Calu3 (cell line): ENCODE measurements around the gene KSR2. TPM values are rescaled to one million over a fixed set of nuclear protein-coding genes. Genes with fewer than 3 reads are reported as not detected.
"Not testable (repeated sequence)": the region's sequence is repeated elsewhere in the genome, so short reads cannot be mapped to it uniquely, and the experiment has no call there.

ENCODE experiments used
- BruUV-seq: library from RNA; stranded (reverse); fragments of 400-500 nt; replicated peaks from 2 replicates; lab custom pipeline; 2021; lab: Mats Ljungman, UMichigan
- CTCF ChIA-PET: fragments of 300-600 bp; sonication (Branson Sonifier 250); formaldehyde crosslinking; loops from one replicate; lab custom pipeline; 2022; ENCODE audit warnings: antibody characterized with exemption; lab: Charles Lee
- DNase-seq: peaks from one replicate; pipeline ENCODE4 v3.0.0; 2022
- H3K27ac Mint-ChIP-seq: one replicate; pipeline ENCODE4 v1.8.0; 2022; ENCODE audit warnings: mixed read lengths; ENCODE audit not compliant: unreplicated experiment
- H3K27me3 Mint-ChIP-seq: one replicate; pipeline ENCODE4 v1.8.0; 2022; ENCODE audit warnings: mixed read lengths; ENCODE audit not compliant: unreplicated experiment
- H3K36me3 Mint-ChIP-seq: one replicate; pipeline ENCODE4 v1.8.0; 2022; ENCODE audit warnings: mild to moderate bottlenecking, moderate library complexity, mixed read lengths; ENCODE audit not compliant: insufficient read depth, unreplicated experiment
- H3K4me1 Mint-ChIP-seq: one replicate; pipeline ENCODE4 v1.8.0; 2022; ENCODE audit warnings: mild to moderate bottlenecking, low read depth, mixed read lengths; ENCODE audit not compliant: unreplicated experiment
- H3K4me3 Mint-ChIP-seq: one replicate; pipeline ENCODE4 v1.8.0; 2022; ENCODE audit warnings: mild to moderate bottlenecking, low read depth, moderate library complexity, mixed read lengths; ENCODE audit not compliant: unreplicated experiment
- H3K9me3 Mint-ChIP-seq: one replicate; pipeline ENCODE4 v1.8.0; 2022; ENCODE audit warnings: low read depth, mixed read lengths; ENCODE audit not compliant: unreplicated experiment
- CTCF ChIP-seq: fragments of 200-600 bp; IDR thresholded peaks from one replicate; pipeline ENCODE4 v1.8.0; 2022; ENCODE audit warnings: antibody characterized with exemption; ENCODE audit not compliant: unreplicated experiment
- intact Hi-C: fragments of 100-400 bp; cut with micrococcal nuclease; formaldehyde crosslinking; loops from one replicate; pipeline ENCODE4 v1.10.0; 2022; ENCODE audit not compliant: unreplicated experiment
- total RNA-seq: library from RNA; stranded (reverse); gene quantifications from 2 replicates; pipeline ENCODE4 v1.2.3, GENCODE V29; 2022

Gene KSR2
- total RNA-seq, 1 experiment from 2014 or later: 1.9 TPM

GRCh38 chr12:117867348-117867747, 101.4 kb downstream of the KSR2 start:
- no peak for TF ChIP-seq CTCF
- DNase-seq: no peak
- H3K27me3 Mint-ChIP-seq: peaks cover 19% of the 10 kb centered on the region
- BruUV-seq: no TSS peak
- H3K4me1 Mint-ChIP-seq: no peaks in the 10 kb centered on the region
- intact Hi-C loops: no loop called here
- CTCF ChIA-PET: interaction anchor here (1.1 kb wide), 1 partner anchor 10 kb away, joined by 6 read pairs; no protein-coding TSS in a partner anchor
- H3K4me3 Mint-ChIP-seq: no peak overlapping the region
- H3K27ac Mint-ChIP-seq: no peak overlapping the region
- H3K36me3 Mint-ChIP-seq: no peaks in the 10 kb centered on the region
- no peaks in the 10 kb centered on the region for H3K9me3 Mint-ChIP-seq

DNA sequence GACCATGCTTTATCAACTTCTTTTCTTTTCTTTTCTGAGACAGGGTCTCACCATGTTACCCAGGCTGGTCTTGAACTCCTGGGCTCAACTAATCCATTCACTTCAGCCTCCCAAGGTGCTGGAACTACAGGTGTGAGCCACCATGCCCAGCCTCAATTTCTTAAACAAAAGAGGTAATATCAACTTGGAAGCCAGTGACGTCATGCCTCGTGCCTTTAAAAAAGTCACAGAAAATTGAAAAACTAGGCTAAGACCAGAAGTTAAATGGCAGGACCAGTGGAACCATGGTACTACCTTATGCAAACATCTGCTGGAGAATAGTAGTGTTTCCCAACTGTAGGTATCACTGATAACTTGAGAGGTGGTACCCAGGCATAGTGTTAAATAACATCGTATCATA, 103.3 kb downstream of the KSR2 start:
- H3K9me3 Mint-ChIP-seq: no peaks in the 10 kb centered on the region
- no peaks in the 10 kb centered on the region for H3K36me3 Mint-ChIP-seq
- intact Hi-C loops: no loop called here
- no peak for DNase-seq
- H3K27ac Mint-ChIP-seq: no peak overlapping the region
- no peak for TF ChIP-seq CTCF
- H3K4me1 Mint-ChIP-seq: no peaks in the 10 kb centered on the region
- peaks cover 19% of the 10 kb centered on the region for H3K27me3 Mint-ChIP-seq
- BruUV-seq: no TSS peak
- H3K4me3 Mint-ChIP-seq: no peak overlapping the region
- CTCF ChIA-PET: no interaction called here

DNA sequence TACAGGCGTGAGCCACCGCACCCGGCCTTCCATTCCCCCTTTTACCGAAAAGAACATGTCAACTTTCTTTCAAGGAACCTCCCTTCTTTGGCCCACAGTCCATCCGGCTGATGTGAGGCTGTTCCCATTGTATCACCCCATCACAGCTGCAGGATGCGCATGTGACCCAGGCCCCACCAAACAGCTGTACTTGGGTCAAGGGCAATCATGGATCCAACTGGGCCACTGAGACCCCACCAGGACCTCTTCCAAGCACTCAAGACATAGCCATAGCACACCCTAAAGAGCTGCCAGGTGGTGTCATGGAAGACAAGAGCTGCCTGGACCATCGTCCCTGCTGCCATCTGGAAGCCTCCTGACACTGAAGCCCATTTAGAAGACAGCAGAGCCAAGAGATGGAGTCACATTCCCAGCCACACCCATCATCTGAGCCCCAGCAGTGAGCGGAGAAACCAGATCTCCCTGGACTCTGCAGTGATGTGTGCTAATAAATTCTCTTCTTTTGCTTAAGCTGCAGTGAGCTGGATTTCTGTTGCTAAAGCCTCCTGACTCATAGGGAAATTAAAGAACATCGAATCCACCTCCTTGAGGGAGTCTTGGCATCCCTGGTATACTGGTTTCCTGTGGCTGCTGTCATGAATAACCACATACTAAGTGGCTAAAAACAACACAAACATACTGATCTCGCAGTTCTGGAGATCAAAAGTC, 105.6 kb downstream of the KSR2 start:
- CTCF ChIA-PET: no interaction called here
- H3K27ac Mint-ChIP-seq: no peak overlapping the region
- BruUV-seq: no TSS peak
- intact Hi-C loops: no loop called here
- DNase-seq: no peak
- H3K4me3 Mint-ChIP-seq: no peak overlapping the region
- TF ChIP-seq CTCF: no peak
- H3K4me1 Mint-ChIP-seq: no peaks in the 10 kb centered on the region
- H3K36me3 Mint-ChIP-seq: no peaks in the 10 kb centered on the region
- no peaks in the 10 kb centered on the region for H3K9me3 Mint-ChIP-seq
- H3K27me3 Mint-ChIP-seq: peaks cover 19% of the 10 kb centered on the region

GRCh38 chr12:117861691-117862090, 107.1 kb downstream of the KSR2 start:
- no peak for DNase-seq
- CTCF ChIA-PET: interaction anchor here (0.6 kb wide), 1 partner anchor 645 kb away, joined by 3 read pairs; no protein-coding TSS in a partner anchor
- H3K27me3 Mint-ChIP-seq: peaks cover 19% of the 10 kb centered on the region
- H3K4me1 Mint-ChIP-seq: no peaks in the 10 kb centered on the region
- TF ChIP-seq CTCF: no peak
- H3K9me3 Mint-ChIP-seq: no peaks in the 10 kb centered on the region
- no peaks in the 10 kb centered on the region for H3K36me3 Mint-ChIP-seq
- intact Hi-C loops: no loop called here
- no peak overlapping the region for H3K4me3 Mint-ChIP-seq
- no TSS peak for BruUV-seq
- no peak overlapping the region for H3K27ac Mint-ChIP-seq

GRCh38 chr12:117860787-117861290, 108.0 kb downstream of the KSR2 start:
- CTCF ChIA-PET: interaction anchor here (0.6 kb wide), 1 partner anchor 645 kb away, joined by 3 read pairs; no protein-coding TSS in a partner anchor
- BruUV-seq, H3K4me3 Mint-ChIP-seq, intact Hi-C loops, H3K36me3 Mint-ChIP-seq, DNase-seq, H3K27ac Mint-ChIP-seq, H3K9me3 Mint-ChIP-seq, H3K4me1 Mint-ChIP-seq: not testable (repeated sequence)
- H3K27me3 Mint-ChIP-seq: peaks cover 19% of the 10 kb centered on the region
